RPMI7951 (cell line): Measurements from ENCODE around the gene KCNK7. TPM values are rescaled to one million over a fixed set of nuclear protein-coding genes. Genes with fewer than 3 reads are reported as not detected.

Source experiments
- total RNA-seq: library from RNA; depleted of rRNA; stranded (reverse); fragments of >200 nt; shearing (Covaris generic); gene quantifications from 2 replicates; pipeline ENCODE4 v1.2.3, GENCODE V29; 2014; rRNA removed

The KCNK7 gene
- total RNA-seq, 1 experiment from 2014 or later = not detected

Other genes with a start within 250 kb of the KCNK7 start
- gene TIGD3, start 241.0 kb downstream of the KCNK7 start, total RNA-seq = 0.20 and 0.24 TPM in 2 replicates
- 0.48 and 0.68 TPM in 2 replicates for gene SLC25A45, start 213.2 kb downstream of the KCNK7 start, total RNA-seq
- gene FRMD8, start 209.2 kb downstream of the KCNK7 start, total RNA-seq = 21.9 and 43.8 TPM in 2 replicates
- gene NEAT1, start 173.0 kb downstream of the KCNK7 start, total RNA-seq = 3.5 and 4.7 TPM in 2 replicates
- 481 and 510 TPM in 2 replicates for gene MALAT1, start 96.8 kb downstream of the KCNK7 start, total RNA-seq
- gene SCYL1, start 70.7 kb downstream of the KCNK7 start, total RNA-seq = 64.1 and 65.7 TPM in 2 replicates
- 20.9 and 38.4 TPM in 2 replicates for gene LTBP3, start 37.4 kb downstream of the KCNK7 start, total RNA-seq
- gene ZNRD2, start 25.3 kb downstream of the KCNK7 start, total RNA-seq = 87.7 and 98.0 TPM in 2 replicates
- gene FAM89B, start 23.3 kb downstream of the KCNK7 start, total RNA-seq = 36.9 and 43.1 TPM in 2 replicates
- gene EHBP1L1, start 19.7 kb downstream of the KCNK7 start, total RNA-seq = 22.8 and 47.8 TPM in 2 replicates
- gene MAP3K11, start 18.4 kb upstream of the KCNK7 start, total RNA-seq = 11.8 and 24.2 TPM in 2 replicates
- gene PCNX3, start 20.0 kb upstream of the KCNK7 start, total RNA-seq = 9.1 and 11.9 TPM in 2 replicates
- 16.7 and 21.2 TPM in 2 replicates for gene SIPA1, start 42.3 kb upstream of the KCNK7 start, total RNA-seq
- 33.3 and 34.2 TPM in 2 replicates for gene RELA, start 67.1 kb upstream of the KCNK7 start, total RNA-seq
- 36.8 and 47.9 TPM in 2 replicates for gene KAT5, start 116.5 kb upstream of the KCNK7 start, total RNA-seq
- gene RNASEH2C, start 125.0 kb upstream of the KCNK7 start, total RNA-seq = 38.3 and 54.8 TPM in 2 replicates
- 4.2 and 6.7 TPM in 2 replicates for gene AP5B1, start 185.2 kb upstream of the KCNK7 start, total RNA-seq
- gene OVOL1, start 191.3 kb upstream of the KCNK7 start, total RNA-seq = not detected in 2 replicates
- gene SNX32, start 238.2 kb upstream of the KCNK7 start, total RNA-seq = 0.20 TPM in 1 of 2 replicates, not detected in the other